ENCODE results near the gene PIP5K1B. TPM values are rescaled to one million over a fixed set of nuclear protein-coding genes. Genes with fewer than 3 reads are reported as not detected.

The PIP5K1B gene
- total RNA-seq, 1 experiment from 2014 or later = not detected

DNA sequence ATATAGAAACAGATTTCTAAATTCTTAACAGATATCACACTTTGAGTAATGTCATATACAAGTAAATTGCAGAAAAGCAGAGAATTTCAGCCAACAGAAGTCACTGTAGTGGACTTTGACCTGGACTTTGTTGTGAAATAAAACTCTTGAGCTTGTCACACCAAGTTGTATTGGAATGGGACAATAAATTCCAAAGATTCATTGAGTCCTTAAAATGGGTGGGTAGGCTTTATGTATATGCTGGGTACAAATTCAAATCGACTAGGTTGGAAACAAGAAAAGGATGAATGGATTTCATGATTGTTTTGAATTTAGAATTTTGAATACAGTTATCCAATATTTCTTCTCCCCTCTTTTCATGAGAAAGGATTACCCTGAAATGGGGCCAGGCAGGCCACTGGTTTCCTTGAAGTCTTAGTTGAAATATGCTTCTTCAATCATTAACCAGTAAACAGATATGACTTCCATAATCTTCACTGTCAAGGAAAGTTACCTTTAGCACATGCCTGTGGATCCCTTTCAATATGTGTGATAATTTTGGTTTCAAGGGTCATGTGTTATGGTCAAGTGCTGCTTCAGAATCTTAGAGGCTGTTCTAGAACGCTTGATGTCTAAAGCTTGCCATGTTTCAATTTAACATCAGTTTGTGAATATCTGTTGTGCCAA lies 25.7 kb downstream of the PIP5K1B start:
- no peaks in the 10 kb centered on the region for H3K9me3 ChIP-seq (ENCODE audit: control insufficient read depth, insufficient read depth, low read depth, low read length)
- no peak overlapping the region for H3K4me3 ChIP-seq (ENCODE audit: low read depth in 2 of 2, low read length in 2 of 2)
- ATAC-seq = no peak
- no peaks in the 10 kb centered on the region for H3K36me3 ChIP-seq (ENCODE audit: control insufficient read depth, insufficient read depth, low read length)
- in situ Hi-C loops (cut with HindIII; ENCODE audit: low pct_unique_long_range_greater_than_20kb, low sequenced_read_pairs) = no loop called here
- no peak for DNase-seq (ENCODE audit: low read depth, low spot score)
- ChIA-PET POLR2A (no interaction called here), CTCF (interaction anchor here (0.6 kb wide), 1 partner anchor 194 kb away, joined by 3 read pairs; no protein-coding TSS in a partner anchor)
- H3K27ac ChIP-seq (ENCODE audit: low read length) = no peak overlapping the region
- intact Hi-C loops (cut with micrococcal nuclease; ENCODE audit: unreplicated experiment) = no loop called here
- TF ChIP-seq, protein P1, sequence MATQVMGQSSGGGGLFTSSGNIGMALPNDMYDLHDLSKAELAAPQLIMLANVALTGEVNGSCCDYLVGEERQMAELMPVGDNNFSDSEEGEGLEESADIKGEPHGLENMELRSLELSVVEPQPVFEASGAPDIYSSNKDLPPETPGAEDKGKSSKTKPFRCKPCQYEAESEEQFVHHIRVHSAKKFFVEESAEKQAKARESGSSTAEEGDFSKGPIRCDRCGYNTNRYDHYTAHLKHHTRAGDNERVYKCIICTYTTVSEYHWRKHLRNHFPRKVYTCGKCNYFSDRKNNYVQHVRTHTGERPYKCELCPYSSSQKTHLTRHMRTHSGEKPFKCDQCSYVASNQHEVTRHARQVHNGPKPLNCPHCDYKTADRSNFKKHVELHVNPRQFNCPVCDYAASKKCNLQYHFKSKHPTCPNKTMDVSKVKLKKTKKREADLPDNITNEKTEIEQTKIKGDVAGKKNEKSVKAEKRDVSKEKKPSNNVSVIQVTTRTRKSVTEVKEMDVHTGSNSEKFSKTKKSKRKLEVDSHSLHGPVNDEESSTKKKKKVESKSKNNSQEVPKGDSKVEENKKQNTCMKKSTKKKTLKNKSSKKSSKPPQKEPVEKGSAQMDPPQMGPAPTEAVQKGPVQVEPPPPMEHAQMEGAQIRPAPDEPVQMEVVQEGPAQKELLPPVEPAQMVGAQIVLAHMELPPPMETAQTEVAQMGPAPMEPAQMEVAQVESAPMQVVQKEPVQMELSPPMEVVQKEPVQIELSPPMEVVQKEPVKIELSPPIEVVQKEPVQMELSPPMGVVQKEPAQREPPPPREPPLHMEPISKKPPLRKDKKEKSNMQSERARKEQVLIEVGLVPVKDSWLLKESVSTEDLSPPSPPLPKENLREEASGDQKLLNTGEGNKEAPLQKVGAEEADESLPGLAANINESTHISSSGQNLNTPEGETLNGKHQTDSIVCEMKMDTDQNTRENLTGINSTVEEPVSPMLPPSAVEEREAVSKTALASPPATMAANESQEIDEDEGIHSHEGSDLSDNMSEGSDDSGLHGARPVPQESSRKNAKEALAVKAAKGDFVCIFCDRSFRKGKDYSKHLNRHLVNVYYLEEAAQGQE (IDR thresholded peaks at IDR 0.05; ENCODE audit: insufficient read depth in 1 of 2, low read depth in 2 of 2, low read length in 1 of 2) = no peak
- TF ChIP-seq POLR2AphosphoS5 (IDR thresholded peaks at IDR 0.05; ENCODE audit: low read depth, low read length) (no peak), TCF7L2 (IDR thresholded peaks at IDR 0.05; ENCODE audit: low read depth, low read length) (no peak), SIN3A (IDR thresholded peaks at IDR 0.05; ENCODE audit: borderline replicate concordance, insufficient read depth, low read depth, low read length) (no peak), CTCF (IDR thresholded peaks at IDR 0.05) (no peak)
- no peaks in the 10 kb centered on the region for H3K4me1 ChIP-seq (ENCODE audit: control insufficient read depth, insufficient read depth, low read length)
- no TSS peak for BruUV-seq (replicated peaks)
- H3K27me3 ChIP-seq (ENCODE audit: control insufficient read depth, insufficient read depth, low read length) = no peaks in the 10 kb centered on the region; the same call in 1 of the 2 replicates

DNA sequence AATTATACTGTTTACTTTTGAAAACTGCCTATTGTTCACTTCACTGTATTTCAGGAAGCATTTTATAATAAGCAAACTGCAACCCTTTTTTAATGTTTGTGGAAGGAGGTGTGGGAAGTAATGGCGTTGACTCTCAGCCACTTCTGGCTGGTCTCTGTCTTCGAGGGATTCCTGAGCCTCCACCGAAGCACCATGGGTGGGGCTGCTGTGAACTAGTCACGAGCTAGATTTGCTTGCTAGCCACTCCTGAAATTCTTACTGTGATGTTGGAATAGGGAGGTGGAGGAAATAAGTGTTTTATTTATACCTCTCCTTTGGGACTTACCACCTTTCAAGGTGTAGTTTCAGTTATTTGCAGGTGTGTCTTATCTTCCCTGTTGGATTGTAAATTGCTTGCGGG lies 26.8 kb downstream of the PIP5K1B start:
- H3K36me3 ChIP-seq (ENCODE audit: control insufficient read depth, insufficient read depth, low read length) = no peaks in the 10 kb centered on the region
- intact Hi-C loops (cut with micrococcal nuclease; ENCODE audit: unreplicated experiment) = no loop called here
- POLR2A ChIA-PET = no interaction called here
- ATAC-seq (no peak), DNase-seq (ENCODE audit: low read depth, low spot score) (no peak)
- in situ Hi-C loops (cut with HindIII; ENCODE audit: low pct_unique_long_range_greater_than_20kb, low sequenced_read_pairs) = no loop called here
- H3K27ac ChIP-seq (ENCODE audit: low read length) = no peak overlapping the region
- CTCF ChIA-PET = no interaction called here
- H3K27me3 ChIP-seq (ENCODE audit: control insufficient read depth, insufficient read depth, low read length) = no peaks in the 10 kb centered on the region; the same call in 1 of the 2 replicates
- no TSS peak for BruUV-seq (replicated peaks)
- no peaks in the 10 kb centered on the region for H3K4me1 ChIP-seq (ENCODE audit: control insufficient read depth, insufficient read depth, low read length)
- H3K9me3 ChIP-seq (ENCODE audit: control insufficient read depth, insufficient read depth, low read depth, low read length) = no peaks in the 10 kb centered on the region
- H3K4me3 ChIP-seq (ENCODE audit: low read depth in 2 of 2, low read length in 2 of 2) = no peak overlapping the region
- TF ChIP-seq, protein P1 (IDR thresholded peaks at IDR 0.05; ENCODE audit: insufficient read depth in 1 of 2, low read depth in 2 of 2, low read length in 1 of 2) = no peak
- TF ChIP-seq CTCF (IDR thresholded peaks at IDR 0.05) = no peak
- no peak for TF ChIP-seq SIN3A (IDR thresholded peaks at IDR 0.05; ENCODE audit: borderline replicate concordance, insufficient read depth, low read depth, low read length)
- TF ChIP-seq POLR2AphosphoS5 (IDR thresholded peaks at IDR 0.05; ENCODE audit: low read depth, low read length) = no peak
- no peak for TF ChIP-seq TCF7L2 (IDR thresholded peaks at IDR 0.05; ENCODE audit: low read depth, low read length)
